Measurements from ENCODE around the gene DYNC1H1.

- no peak for TF ChIP-seq CTCF (IDR thresholded peaks at IDR 0.05)
- no peak for TF ChIP-seq POLR2A (IDR thresholded peaks at IDR 0.05)
Observed at GRCh38 chr14:102063808-102064429, 99.5 kb downstream of the DYNC1H1 start.
